Hepatocyte (in vitro differentiated cells): ENCODE data around the gene SKIC2. TPM values are rescaled to one million over a fixed set of nuclear protein-coding genes. Genes with fewer than 3 reads are reported as not detected.
A peak's percentile ranks its signal among the peaks of the same experiment; 100 is the strongest.
"Not testable (repeated sequence)": the region's sequence is repeated elsewhere in the genome, so short reads cannot be mapped to it uniquely, and the experiment has no call there.

ENCODE experiments used
- DNase-seq: peaks from one replicate; pipeline ENCODE4 v3.0.0-alpha.2; 2016; ENCODE audit warnings: low spot score
- H2AFZ ChIP-seq: fragments of 200-600 bp; sonication (generic); 2 replicates; pipeline ENCODE4 v1.6.0; 2016; ENCODE audit warnings: antibody characterized with exemption, mild to moderate bottlenecking
- H3K27ac ChIP-seq: fragments of 200-600 bp; sonication (generic); 2 replicates; pipeline ENCODE4 v1.5.1; 2016; ENCODE audit warnings: mild to moderate bottlenecking
- H3K27me3 ChIP-seq: fragments of 200-600 bp; sonication (generic); 2 replicates; pipeline ENCODE4 v1.6.1; 2016
- H3K36me3 ChIP-seq: fragments of 200-600 bp; sonication (generic); replicated peaks from 2 replicates; pipeline ENCODE4 v1.5.1; 2016; ENCODE audit warnings: low read depth; ENCODE audit not compliant: insufficient read depth
- H3K4me1 ChIP-seq: fragments of 200-600 bp; sonication (generic); 2 replicates; pipeline ENCODE4 v1.5.1; 2016; ENCODE audit warnings: mild to moderate bottlenecking, moderate library complexity; ENCODE audit not compliant: insufficient read depth
- H3K4me2 ChIP-seq: fragments of 200-600 bp; sonication (generic); 2 replicates; pipeline ENCODE4 v1.6.0; 2016
- H3K4me3 ChIP-seq: fragments of 200-600 bp; sonication (generic); 2 replicates; pipeline ENCODE4 v1.5.1; 2016; ENCODE audit warnings: mild to moderate bottlenecking
- H3K79me2 ChIP-seq: fragments of 200-600 bp; sonication (generic); 2 replicates; pipeline ENCODE4 v1.6.0; 2017; ENCODE audit warnings: mild to moderate bottlenecking
- H3K9me2 ChIP-seq: fragments of 200-600 bp; sonication (generic); replicated peaks from 2 replicates; pipeline ENCODE4 v1.6.0; 2017; ENCODE audit warnings: mild to moderate bottlenecking; ENCODE audit not compliant: insufficient read depth
- H3K9me3 ChIP-seq: fragments of 200-600 bp; sonication (generic); 2 replicates; pipeline ENCODE4 v1.5.1; 2016; ENCODE audit warnings: low read depth, mild to moderate bottlenecking
- H4K20me1 ChIP-seq: fragments of 200-600 bp; sonication (generic); 2 replicates; pipeline ENCODE4 v1.6.0; 2016; ENCODE audit warnings: mild to moderate bottlenecking; ENCODE audit not compliant: insufficient read depth, poor library complexity, severe bottlenecking
- WGBS: methylation state at CpG from one replicate; pipeline ENCODE4 v1.1.6; 2016; ENCODE audit warnings: low lambda C conversion rate; ENCODE audit errors: missing lambda C conversion rate; 5-methylcytosine and 5-hydroxymethylcytosine counted together
- polyA plus RNA-seq: library from polyadenylated mRNA; unstranded; fragments of >200 nt; fragmentation: Nextera tagmentation; extraction: Ambion mirVana; gene quantifications from 2 replicates; pipeline ENCODE4 v1.2.1, GENCODE V29; 2016
- total RNA-seq: library from RNA; depleted of rRNA; stranded (reverse); fragments of >200 nt; gene quantifications from 2 replicates; pipeline ENCODE4 v1.2.3, GENCODE V29; 2014

SKIC2 gene
- total and polyA plus RNA-seq, 2 experiments from 2014 or later, result 53.2 to 64.3 TPM

GRCh38 chr6:31996385-31996784 is 37.4 kb downstream of the SKIC2 start:
- not testable (repeated sequence) for H3K36me3 ChIP-seq, H3K9me2 ChIP-seq, H3K79me2 ChIP-seq, H3K4me1 ChIP-seq, H2AFZ ChIP-seq, H3K4me2 ChIP-seq, DNase-seq, H4K20me1 ChIP-seq, H3K27ac ChIP-seq, H3K27me3 ChIP-seq, H3K4me3 ChIP-seq, H3K9me3 ChIP-seq
- 93% methylated on average over 6 of the region's 6 CpGs for WGBS

DNA sequence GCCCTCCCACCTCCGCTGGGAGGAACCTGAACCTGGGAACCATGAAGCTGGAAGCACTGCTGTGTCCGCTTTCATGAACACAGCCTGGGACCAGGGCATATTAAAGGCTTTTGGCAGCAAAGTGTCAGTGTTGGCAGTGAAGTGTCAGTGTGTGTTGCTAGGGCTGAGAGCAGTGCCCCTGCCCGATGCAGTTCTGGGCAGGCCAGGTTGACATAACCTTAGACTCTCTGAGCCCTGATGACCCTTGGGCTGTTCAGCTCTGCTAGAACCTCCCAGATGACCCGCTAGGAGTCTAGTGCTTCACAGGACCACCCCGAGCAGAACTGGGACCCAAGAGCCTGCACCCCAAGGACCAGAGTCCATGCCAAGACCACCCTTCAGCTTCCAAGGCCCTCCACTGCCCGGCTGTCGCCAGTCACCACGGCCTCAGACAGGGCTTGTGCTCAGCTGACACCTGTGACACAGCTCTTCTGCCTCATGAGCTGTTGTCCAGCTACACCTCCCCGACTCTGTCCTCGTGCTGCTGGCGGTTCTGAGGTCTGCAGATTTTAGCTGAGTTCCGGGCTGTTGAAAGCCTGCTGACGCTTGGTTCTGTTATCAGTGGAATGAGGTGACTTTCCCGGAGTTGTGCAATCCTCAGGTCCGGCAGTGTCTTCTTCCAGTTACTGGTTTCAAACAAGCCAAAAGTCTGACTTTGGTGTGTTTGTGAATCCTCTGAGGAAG is 43.7 kb downstream of the SKIC2 start:
- not testable (repeated sequence) for H3K79me2 ChIP-seq, H3K4me1 ChIP-seq, H3K27ac ChIP-seq, H3K27me3 ChIP-seq, DNase-seq, H2AFZ ChIP-seq, H3K9me3 ChIP-seq, H3K4me2 ChIP-seq, H3K9me2 ChIP-seq, H4K20me1 ChIP-seq, H3K4me3 ChIP-seq, H3K36me3 ChIP-seq
- no CpG with 5 or more reads among the region's 15 CpGs for WGBS

DNA sequence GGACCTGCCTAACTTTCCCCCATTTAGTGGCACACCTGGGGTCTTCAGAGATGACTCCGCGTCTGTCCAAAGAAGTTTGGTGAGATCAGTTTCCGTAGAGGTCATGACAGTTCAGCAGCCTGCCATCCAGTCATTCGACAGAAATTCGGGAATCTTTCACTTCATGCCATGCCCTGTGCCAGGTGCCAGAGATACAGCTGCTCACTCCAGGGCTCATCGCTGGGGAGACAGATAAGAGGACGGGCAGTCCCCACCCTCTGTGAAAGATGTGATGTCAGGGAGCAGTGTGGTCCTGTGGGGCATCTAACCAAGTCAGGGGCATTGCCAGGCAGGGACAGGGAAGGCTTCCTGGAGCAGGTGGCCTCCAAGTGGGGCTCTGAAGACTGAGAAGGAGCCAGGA is 44.3 kb downstream of the SKIC2 start:
- not testable (repeated sequence) for H3K4me1 ChIP-seq, H3K79me2 ChIP-seq, H3K27ac ChIP-seq, H3K36me3 ChIP-seq, H3K4me3 ChIP-seq, DNase-seq, H3K27me3 ChIP-seq, H3K9me2 ChIP-seq, H2AFZ ChIP-seq, H3K4me2 ChIP-seq, H4K20me1 ChIP-seq, H3K9me3 ChIP-seq
- no CpG with 5 or more reads among the region's 7 CpGs for WGBS

DNA sequence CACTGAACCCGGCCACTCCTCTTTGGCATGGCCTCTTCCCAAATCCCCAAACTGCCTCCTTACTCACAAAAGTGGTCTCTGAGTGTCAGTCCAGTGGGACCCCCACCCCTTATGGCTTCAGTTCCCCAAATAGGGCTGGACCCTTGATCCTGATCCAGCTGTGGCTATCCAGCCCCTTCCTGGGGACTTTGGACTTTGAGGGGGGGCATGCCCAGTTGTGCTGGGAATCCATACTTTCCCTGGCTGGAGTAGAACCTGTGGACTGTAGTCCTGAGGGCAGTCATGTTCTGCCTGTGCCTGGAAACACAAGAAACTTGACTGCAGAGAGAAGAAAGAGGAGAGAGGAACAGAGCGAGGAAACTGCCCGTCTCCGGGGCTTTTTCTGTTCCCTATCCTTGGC is 45.4 kb downstream of the SKIC2 start:
- not testable (repeated sequence) for H3K79me2 ChIP-seq, DNase-seq, H3K9me2 ChIP-seq, H4K20me1 ChIP-seq, H2AFZ ChIP-seq, H3K36me3 ChIP-seq, H3K4me3 ChIP-seq, H3K4me2 ChIP-seq, H3K9me3 ChIP-seq, H3K27me3 ChIP-seq, H3K4me1 ChIP-seq, H3K27ac ChIP-seq
- WGBS, result 100% methylated on average over 3 of the region's 4 CpGs

- not testable (repeated sequence) for H3K9me2 ChIP-seq, H3K36me3 ChIP-seq, H4K20me1 ChIP-seq, H3K4me2 ChIP-seq, H3K79me2 ChIP-seq, H2AFZ ChIP-seq, DNase-seq, H3K4me3 ChIP-seq, H3K9me3 ChIP-seq, H3K4me1 ChIP-seq, H3K27me3 ChIP-seq
- peak overlapping the region; percentile 40 for H3K27ac ChIP-seq
- WGBS, result 74% methylated on average over 9 of the region's 13 CpGs
These were observed 46.0 kb downstream of the SKIC2 start for GRCh38 chr6:32004864-32005537.

- not testable (repeated sequence) for H3K79me2 ChIP-seq, H3K27me3 ChIP-seq, H3K4me3 ChIP-seq, H4K20me1 ChIP-seq, DNase-seq, H3K4me1 ChIP-seq, H3K36me3 ChIP-seq, H2AFZ ChIP-seq, H3K9me2 ChIP-seq, H3K9me3 ChIP-seq, H3K4me2 ChIP-seq
- 93% methylated on average over 8 of the region's 9 CpGs for WGBS
- peak overlapping the region; percentile 40 for H3K27ac ChIP-seq
These were observed 46.5 kb downstream of the SKIC2 start for GRCh38 chr6:32005538-32005880.

GRCh38 chr6:32005991-32006529 is 47.1 kb downstream of the SKIC2 start:
- not testable (repeated sequence) for H3K4me2 ChIP-seq, H4K20me1 ChIP-seq, H3K27ac ChIP-seq, H3K4me1 ChIP-seq, DNase-seq, H2AFZ ChIP-seq, H3K36me3 ChIP-seq, H3K9me2 ChIP-seq, H3K9me3 ChIP-seq, H3K4me3 ChIP-seq, H3K27me3 ChIP-seq, H3K79me2 ChIP-seq
- WGBS, result 85% methylated on average over 8 of the region's 8 CpGs

DNA sequence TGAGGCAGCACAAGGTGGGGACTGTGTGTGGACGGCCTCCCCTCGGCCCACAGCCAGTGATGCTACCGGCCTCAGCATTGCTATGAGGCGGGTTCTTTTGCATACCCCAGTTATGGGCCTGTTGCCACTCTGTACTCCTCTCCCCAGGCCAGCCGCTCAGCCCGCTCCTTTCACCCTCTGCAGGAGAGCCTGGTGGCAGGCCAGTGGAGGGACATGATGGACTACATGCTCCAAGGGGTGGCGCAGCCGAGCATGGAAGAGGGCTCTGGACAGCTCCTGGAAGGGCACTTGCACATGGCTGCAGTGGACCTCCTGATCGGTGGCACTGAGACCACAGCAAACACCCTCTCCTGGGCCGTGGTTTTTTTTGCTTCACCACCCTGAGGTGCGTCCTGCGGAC is 48.1 kb downstream of the SKIC2 start:
- 89% methylated on average over 12 of the region's 12 CpGs for WGBS
- H2AFZ ChIP-seq, H3K79me2 ChIP-seq, H3K27me3 ChIP-seq, H4K20me1 ChIP-seq, H3K9me2 ChIP-seq, H3K4me2 ChIP-seq, H3K36me3 ChIP-seq, H3K4me3 ChIP-seq, H3K27ac ChIP-seq, DNase-seq, H3K4me1 ChIP-seq, H3K9me3 ChIP-seq: not testable (repeated sequence)

- DNase-seq, H3K27me3 ChIP-seq, H2AFZ ChIP-seq, H4K20me1 ChIP-seq, H3K4me2 ChIP-seq, H3K36me3 ChIP-seq, H3K4me1 ChIP-seq, H3K4me3 ChIP-seq, H3K9me2 ChIP-seq, H3K9me3 ChIP-seq, H3K27ac ChIP-seq, H3K79me2 ChIP-seq: not testable (repeated sequence)
- 90% methylated on average over 2 of the region's 24 CpGs for WGBS
These were observed 49.1 kb downstream of the SKIC2 start for GRCh38 chr6:32008037-32008436.
